Ovary (tissue), 9 donors: ENCODE measurements around the gene BFAR. TPM values are rescaled to one million over a fixed set of nuclear protein-coding genes. Genes with fewer than 3 reads are reported as not detected.

Experiments
- DNase-seq, 5 donors: peaks; one replicate each; pipeline ENCODE4 v3.0.0-alpha.2; 2019 to 2020
- H3K27ac ChIP-seq, 2 donors: fragments of 200-600 bp; one replicate each; pipeline versions ENCODE4 v1.5.1 to v1.8.0; 2019 to 2022
- H3K27me3 ChIP-seq: fragments of 200-600 bp; one replicate; pipeline ENCODE4 v1.8.0; 2022
- H3K36me3 ChIP-seq: fragments of 200-600 bp; sonication (generic); one replicate; pipeline ENCODE4 v1.5.1; 2019
- H3K4me1 ChIP-seq: one replicate; pipeline ENCODE4 v1.8.1; 2013; ENCODE audit warnings: mild to moderate bottlenecking, moderate library complexity; ENCODE audit not compliant: insufficient read depth
- H3K4me3 ChIP-seq: fragments of 200-600 bp; sonication (generic); one replicate; pipeline ENCODE4 v1.5.1; 2017
- H3K9me3 ChIP-seq, 2 donors: fragments of 200-600 bp in 1 of 2; sonication (generic) in 1 of 2; one replicate each; pipeline versions ENCODE4 v1.5.1 to v1.8.1; 2013 to 2019; ENCODE audit warnings: mild to moderate bottlenecking in 1 of 2, moderate library complexity in 1 of 2
- EP300 ChIP-seq: sonication (generic); formaldehyde crosslinking; IDR thresholded peaks from one replicate; pipeline ENCODE4 v1.6.1; 2017; ENCODE audit warnings: antibody characterized with exemption
- POLR2A ChIP-seq: fragments of 450-650 bp; IDR thresholded peaks from one replicate; pipeline ENCODE4 v1.6.1; 2017; ENCODE audit warnings: antibody characterized with exemption, mild to moderate bottlenecking, moderate library complexity
- WGBS, 3 donors: extraction: QIAGEN DNeasy Blood & Tissue Kit in 1 of 3; methylation state at CpG; one replicate each; pipeline versions ENCODE4 v1.1.5 to v1.1.7; 2013 to 2017; 5-methylcytosine and 5-hydroxymethylcytosine counted together
- intact Hi-C, 4 donors: fragments of 100-400 bp; cut with DNase I; formaldehyde crosslinking; loops; one replicate each; pipeline versions ENCODE4 v1.11.0 to v1.15.1; 2022 to 2023
- polyA plus RNA-seq, 2 donors: library from polyadenylated mRNA; stranded (reverse); fragments of 200-250 nt in 1 of 2; fragments of 350-450 nt in 1 of 2; fragmentation: Illumina TruSeq in 1 of 2; extraction: RNeasy Lipid Tissue Mini Kit (QIAGEN cat#74804) in 1 of 2; gene quantifications; one replicate each; pipeline ENCODE4 v1.2.3, GENCODE V29; 2013 to 2014
- total RNA-seq, 7 donors: library from RNA; depleted of rRNA in 2 of 7; stranded (reverse); fragments of >200 nt in 2 of 7; fragmentation: NEBNext Ultra II Directional in 3 of 7; extraction: Animal tissue kit (Norgen Biotek cat#: 25700) in 3 of 7; gene quantifications; one replicate each; pipeline versions ENCODE4 v1.1.0 to v1.2.4, GENCODE V29; 2016 to 2023
- TF ChIP-seq, protein P1 (sequence below), 3 donors: fragments of 450-650 bp in 2 of 3; fragments of 200-600 bp in 1 of 3; IDR thresholded peaks; one replicate each; pipeline versions ENCODE4 v1.5.1 to v1.8.0; 2016 to 2022; ENCODE audit warnings: antibody characterized with exemption in 3 of 3, mild to moderate bottlenecking in 1 of 3
- donor health status: DM: no; HTN: no; CAD: no; lungs with moderate emphysema.
- donor health status: DM: no; HTN: no; CAD: no.
- donor health status: Bipolar disorder and iron deficiency.
- donor health status: DM: yes; HTN: yes; CAD: no.
- donor health status: DM: no; HTN: no; CAD: no.
- donor health status: DM: yes; HTN: yes; CAD: no.

The BFAR gene
- total and polyA plus RNA-seq, 9 donors, result 42.2 to 83.7 (median 49.4) TPM

DNA sequence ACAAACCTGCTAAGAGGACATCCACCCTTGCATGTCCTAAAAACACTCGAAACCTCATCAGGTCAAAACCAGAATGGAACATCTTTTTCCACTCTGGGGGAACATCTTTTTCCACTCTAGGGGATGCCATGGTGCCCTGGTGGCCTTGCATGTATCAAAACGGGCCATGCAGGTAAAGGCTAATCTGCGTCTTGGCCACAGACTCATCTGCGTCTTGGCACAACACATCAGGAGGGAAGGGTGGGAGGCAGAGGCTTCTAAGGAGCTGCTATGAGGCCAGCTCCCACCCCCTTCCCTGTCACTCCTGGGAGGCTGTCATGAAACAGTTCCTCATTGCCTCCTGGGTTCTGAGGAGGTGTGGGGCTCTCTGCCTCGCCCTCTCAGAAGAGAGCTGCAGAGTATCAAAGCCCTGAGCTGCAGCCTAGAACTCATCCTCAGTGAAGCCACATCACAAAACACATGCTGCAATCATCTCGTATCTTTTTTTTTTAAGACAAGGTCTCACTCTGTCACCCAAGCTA is 30.2 kb upstream of the BFAR start:
- Histone ChIP-seq H3K27me3 (no peaks in the 10 kb centered on the region), H3K36me3 (no peaks in the 10 kb centered on the region), H3K9me3 (no peaks in the 10 kb centered on the region), H3K4me3 (no peak overlapping the region), H3K27ac (no peak overlapping the region), H3K4me1 (no peaks in the 10 kb centered on the region)
- DNase-seq, result no peak
- 86 to 92% (median 89%) methylated on average over 6 of the region's 6 CpGs for WGBS, 3 donors
- TF ChIP-seq POLR2A (no peak), EP300 (no peak)
- TF ChIP-seq, protein P1, sequence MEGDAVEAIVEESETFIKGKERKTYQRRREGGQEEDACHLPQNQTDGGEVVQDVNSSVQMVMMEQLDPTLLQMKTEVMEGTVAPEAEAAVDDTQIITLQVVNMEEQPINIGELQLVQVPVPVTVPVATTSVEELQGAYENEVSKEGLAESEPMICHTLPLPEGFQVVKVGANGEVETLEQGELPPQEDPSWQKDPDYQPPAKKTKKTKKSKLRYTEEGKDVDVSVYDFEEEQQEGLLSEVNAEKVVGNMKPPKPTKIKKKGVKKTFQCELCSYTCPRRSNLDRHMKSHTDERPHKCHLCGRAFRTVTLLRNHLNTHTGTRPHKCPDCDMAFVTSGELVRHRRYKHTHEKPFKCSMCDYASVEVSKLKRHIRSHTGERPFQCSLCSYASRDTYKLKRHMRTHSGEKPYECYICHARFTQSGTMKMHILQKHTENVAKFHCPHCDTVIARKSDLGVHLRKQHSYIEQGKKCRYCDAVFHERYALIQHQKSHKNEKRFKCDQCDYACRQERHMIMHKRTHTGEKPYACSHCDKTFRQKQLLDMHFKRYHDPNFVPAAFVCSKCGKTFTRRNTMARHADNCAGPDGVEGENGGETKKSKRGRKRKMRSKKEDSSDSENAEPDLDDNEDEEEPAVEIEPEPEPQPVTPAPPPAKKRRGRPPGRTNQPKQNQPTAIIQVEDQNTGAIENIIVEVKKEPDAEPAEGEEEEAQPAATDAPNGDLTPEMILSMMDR (IDR thresholded peaks at IDR 0.05), result no peak
- intact Hi-C loops, result loop anchor here in 1 of 4 donors (5.0 to 10.0 kb wide), 2 partner anchors 58 to 355 kb away; no protein-coding TSS in a partner anchor

DNA sequence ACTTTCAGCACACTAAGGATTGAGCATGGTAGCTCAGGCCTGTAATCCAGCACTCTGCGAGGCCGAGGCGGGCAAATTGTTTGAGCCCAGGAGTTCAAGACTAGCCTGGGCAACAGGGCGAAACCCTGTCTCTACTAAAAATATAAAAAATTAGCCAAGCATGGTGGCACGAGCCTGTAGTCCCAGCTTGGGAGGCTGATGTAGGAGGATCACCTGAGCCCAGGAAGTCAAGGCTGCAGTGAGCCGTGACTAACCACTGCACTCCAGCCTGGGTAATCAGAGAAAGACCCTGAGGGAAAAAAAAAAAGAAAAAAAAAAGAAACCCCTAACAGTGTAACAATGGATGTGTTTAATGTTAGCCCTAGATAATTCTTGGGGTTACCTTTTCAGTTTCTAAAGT is 26.6 kb upstream of the BFAR start:
- Histone ChIP-seq H3K27me3 (no peaks in the 10 kb centered on the region), H3K9me3 (no peaks in the 10 kb centered on the region), H3K4me3 (no peak overlapping the region), H3K27ac (no peak overlapping the region), H3K4me1 (no peaks in the 10 kb centered on the region), H3K36me3 (no peaks in the 10 kb centered on the region)
- no peak for DNase-seq
- 87 to 96% (median 91%) methylated on average over 6 of the region's 6 CpGs for WGBS, 3 donors
- no peak for TF ChIP-seq EP300
- no peak for TF ChIP-seq POLR2A
- TF ChIP-seq, protein P1 (IDR thresholded peaks at IDR 0.05), result no peak
- intact Hi-C loops, result loop anchor here in 1 of 4 donors (10.0 kb wide), 1 partner anchor 61 kb away; no protein-coding TSS in a partner anchor

DNA sequence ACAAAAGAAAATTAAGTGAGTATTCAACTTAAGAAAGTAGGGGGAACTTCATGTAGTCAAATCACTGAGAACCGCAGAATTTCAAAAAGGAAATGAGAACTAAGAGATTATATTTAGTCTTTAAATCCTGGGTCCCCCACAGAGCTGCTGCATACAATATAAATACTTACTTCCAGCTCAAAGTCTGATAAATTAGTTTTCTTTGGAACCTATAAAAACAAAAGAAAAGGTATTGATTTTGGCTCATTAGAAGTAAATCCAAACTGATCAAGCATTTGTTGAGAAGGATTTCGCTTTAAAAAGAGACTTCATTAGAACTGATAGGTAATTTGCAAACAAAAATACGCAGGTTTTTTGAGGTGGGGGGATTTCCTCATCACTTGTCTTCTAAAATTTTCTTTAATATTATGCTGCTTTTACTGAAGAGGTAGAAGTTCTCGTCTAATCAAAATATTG is 24.6 kb upstream of the BFAR start:
- WGBS, 3 donors, result 91 to 93% (median 92%) methylated on average over 4 of the region's 4 CpGs
- DNase-seq, result no peak
- H3K4me3 ChIP-seq, result no peak overlapping the region
- TF ChIP-seq EP300, result no peak
- TF ChIP-seq POLR2A, result no peak
- TF ChIP-seq, protein P1 (IDR thresholded peaks at IDR 0.05), result no peak
- no peaks in the 10 kb centered on the region for H3K36me3 ChIP-seq
- H3K27me3 ChIP-seq, result no peaks in the 10 kb centered on the region
- H3K27ac ChIP-seq, result no peak overlapping the region
- intact Hi-C loops, result loop anchor here in 1 of 4 donors (10.0 kb wide), 1 partner anchor 63 kb away; no protein-coding TSS in a partner anchor
- H3K4me1 ChIP-seq, result no peaks in the 10 kb centered on the region
- no peaks in the 10 kb centered on the region for H3K9me3 ChIP-seq

DNA sequence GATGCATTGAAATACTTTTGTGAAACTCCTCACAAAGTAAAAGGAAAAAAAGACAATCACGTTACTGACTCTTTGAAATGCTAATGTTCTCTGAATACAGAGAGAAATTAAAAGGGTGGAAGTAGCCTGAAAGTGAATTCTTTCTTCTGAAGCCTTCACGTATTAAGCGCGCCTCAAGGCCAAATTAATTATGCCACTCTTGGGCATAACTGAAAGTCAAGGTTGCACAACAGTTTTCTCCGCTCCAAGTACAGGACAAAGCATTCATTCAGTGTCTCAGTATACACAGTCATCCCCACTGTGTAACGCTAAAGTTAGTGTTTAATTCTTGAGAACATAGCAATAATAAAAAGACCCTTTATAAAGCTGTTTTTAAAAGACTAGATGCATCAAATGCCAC is 24.1 kb upstream of the BFAR start:
- Histone ChIP-seq H3K4me1 (no peaks in the 10 kb centered on the region), H3K27ac (no peak overlapping the region), H3K9me3 (no peaks in the 10 kb centered on the region), H3K4me3 (no peak overlapping the region), H3K36me3 (no peaks in the 10 kb centered on the region), H3K27me3 (no peaks in the 10 kb centered on the region)
- WGBS, 3 donors, result 79 to 88% (median 81%) methylated on average over 6 of the region's 6 CpGs
- intact Hi-C loops, result loop anchor here in 1 of 4 donors (10.0 kb wide), 1 partner anchor 64 kb away; no protein-coding TSS in a partner anchor
- no peak for DNase-seq
- TF ChIP-seq, protein P1 (IDR thresholded peaks at IDR 0.05), result no peak
- TF ChIP-seq POLR2A (no peak), EP300 (no peak)
